HCT116 (cell line): ENCODE data around the gene MAN1A1. TPM values are rescaled to one million over a fixed set of nuclear protein-coding genes. Genes with fewer than 3 reads are reported as not detected.

Source experiments
- ATAC-seq: fragments of 200-7000 bp; cut with Tn5 transposase; 2 replicates; pipeline ENCODE4 v1.9.1; 2020; ENCODE audit warnings: mild to moderate bottlenecking, moderate library complexity
- BruUV-seq: library from RNA; stranded (reverse); fragments of 400-500 nt; replicated peaks from 2 replicates; lab custom pipeline; 2021; lab: Mats Ljungman, UMichigan
- CTCF ChIA-PET: fragments of 300-600 bp; sonication (Branson Sonifier 250); formaldehyde crosslinking; loops from one replicate; lab custom pipeline; 2021; ENCODE audit warnings: antibody characterized with exemption; lab: Charles Lee
- POLR2A ChIA-PET: fragments of 300-600, 350-600 bp; sonication (Branson Sonifier 250); formaldehyde crosslinking; loops from one replicate; lab custom pipeline; 2021; ENCODE audit warnings: antibody characterized with exemption; lab: Charles Lee
- RAD21 ChIA-PET, 2 experiments: fragments of 300-600 bp; sonication (Branson Sonifier 250); formaldehyde crosslinking; loops; one replicate each; lab custom pipeline; 2023; ENCODE audit warnings: low total read pairs in 2 of 2; ENCODE audit not compliant: uncharacterized antibody in 2 of 2, unreplicated experiment in 2 of 2, low non-redundant PET in 1 of 2; lab: Charles Lee
- DNase-seq: peaks from one replicate; pipeline ENCODE4 v3.0.0-alpha.2; 2010; ENCODE audit warnings: low read depth, low spot score
- H2AFZ ChIP-seq: fragments of 200-600 bp; shearing (Covaris generic), sonication (generic); 2 replicates; pipeline ENCODE4 v1.6.1; 2017; ENCODE audit warnings: low read depth, mixed run types, mixed read lengths, antibody characterized with exemption, low read length; ENCODE audit not compliant: poor library complexity, severe bottlenecking
- H3K27ac ChIP-seq: 2 replicates; pipeline ENCODE4 v1.5.1; 2012; ENCODE audit warnings: low read depth, low read length
- H3K27me3 ChIP-seq: fragments of 200-600 bp; sonication (generic); 2 replicates; pipeline ENCODE4 v1.6.1; 2016; ENCODE audit warnings: mixed run types, low read length, mixed read lengths; ENCODE audit not compliant: insufficient read depth
- H3K36me3 ChIP-seq, 2 experiments: fragments of 200-500 bp in 1 of 2; fragments of 200-600 bp in 1 of 2; sonication (Bioruptor generic) in 1 of 2; sonication (generic) in 1 of 2; 2 replicates each; pipeline versions ENCODE4 v1.5.1 to v1.6.1; 2014 to 2016; ENCODE audit warnings: low read length in 2 of 2, inconsistent platforms in 1 of 2, mixed read lengths in 1 of 2, mixed run types in 1 of 2; ENCODE audit not compliant: insufficient read depth in 2 of 2, control insufficient read depth in 1 of 2
- H3K4me1 ChIP-seq, 2 experiments: fragments of 200-600 bp in 1 of 2; sonication (generic) in 1 of 2; 2 replicates each; pipeline versions ENCODE4 v1.5.1 to v1.6.1; 2012 to 2017; ENCODE audit warnings: low read length in 2 of 2, inconsistent platforms in 1 of 2, mild to moderate bottlenecking in 1 of 2, mixed read lengths in 1 of 2, mixed run types in 1 of 2, moderate library complexity in 1 of 2; ENCODE audit not compliant: insufficient read depth in 2 of 2, control insufficient read depth in 1 of 2
- H3K4me2 ChIP-seq: fragments of 200-600 bp; sonication (generic); 2 replicates; pipeline ENCODE4 v1.6.1; 2017; ENCODE audit warnings: mixed run types, low read length, mixed read lengths
- H3K4me3 ChIP-seq, 2 experiments: fragments of 200-600 bp in 1 of 2; sonication (generic) in 1 of 2; replicated peaks in 1 of 2; 2 replicates each; pipeline ENCODE4 v1.5.1; 2011 to 2016; ENCODE audit warnings: low read length in 2 of 2, control low read depth in 1 of 2, low read depth in 1 of 2, mild to moderate bottlenecking in 1 of 2, mixed read lengths in 1 of 2, mixed run types in 1 of 2
- H3K79me2 ChIP-seq: fragments of 200-600 bp; sonication (generic); 2 replicates; pipeline ENCODE4 v1.6.1; 2017; ENCODE audit warnings: mild to moderate bottlenecking, mixed run types, low read length, moderate library complexity, mixed read lengths; ENCODE audit not compliant: insufficient read depth
- H3K9ac ChIP-seq: fragments of 200-600 bp; sonication (generic); 2 replicates; pipeline ENCODE4 v1.6.1; 2016; ENCODE audit warnings: low read length, mixed read lengths
- H3K9me2 ChIP-seq: fragments of 200-600 bp; sonication (generic), shearing (Covaris generic); 2 replicates; pipeline ENCODE4 v1.6.1; 2017; ENCODE audit warnings: mixed run types, mild to moderate bottlenecking, moderate library complexity; ENCODE audit not compliant: insufficient read depth
- H3K9me3 ChIP-seq, 2 experiments: fragments of 200-500 bp in 1 of 2; fragments of 200-600 bp in 1 of 2; sonication (Bioruptor generic) in 1 of 2; sonication (generic) in 1 of 2; 2 replicates each; pipeline ENCODE4 v1.6.1; 2014 to 2017; ENCODE audit warnings: low read length in 2 of 2, mixed read lengths in 2 of 2, inconsistent platforms in 1 of 2, low read depth in 1 of 2, mild to moderate bottlenecking in 1 of 2, mixed run types in 1 of 2, moderate library complexity in 1 of 2; ENCODE audit not compliant: control insufficient read depth in 1 of 2, insufficient read depth in 1 of 2
- H4K20me1 ChIP-seq: fragments of 200-600 bp; sonication (generic), shearing (Covaris generic); 2 replicates; pipeline ENCODE4 v1.6.1; 2017; ENCODE audit warnings: mixed run types, mild to moderate bottlenecking, moderate library complexity; ENCODE audit not compliant: insufficient read depth
- ATF3 ChIP-seq: IDR thresholded peaks from 2 replicates; pipeline ENCODE4 v1.6.1; 2012
- CBX3 ChIP-seq: IDR thresholded peaks from 2 replicates; pipeline ENCODE4 v1.6.1; 2012; ENCODE audit warnings: low read depth
- EGR1 ChIP-seq: IDR thresholded peaks from 2 replicates; pipeline ENCODE4 v1.6.1; 2012; ENCODE audit warnings: low read depth
- ELF1 ChIP-seq: IDR thresholded peaks from 2 replicates; pipeline ENCODE4 v1.6.1; 2012; ENCODE audit warnings: low read depth, borderline replicate concordance
- EZH2 ChIP-seq: fragments of 200-600 bp; sonication (generic); IDR thresholded peaks from 2 replicates; pipeline ENCODE4 v1.6.1; 2017; ENCODE audit warnings: antibody characterized with exemption, mixed run types
- FOSL1 ChIP-seq: IDR thresholded peaks from 2 replicates; pipeline ENCODE4 v1.6.1; 2012; ENCODE audit warnings: low read depth
- MAX ChIP-seq: IDR thresholded peaks from 2 replicates; pipeline ENCODE4 v1.6.1; 2012
- POLR2AphosphoS5 ChIP-seq: IDR thresholded peaks from 2 replicates; pipeline ENCODE4 v1.6.1; 2011; ENCODE audit warnings: mild to moderate bottlenecking, low read depth, low read length, moderate library complexity
- RAD21 ChIP-seq: IDR thresholded peaks from 2 replicates; pipeline ENCODE4 v1.6.1; 2012; ENCODE audit warnings: low read depth, mild to moderate bottlenecking
- REST ChIP-seq: IDR thresholded peaks from 2 replicates; pipeline ENCODE4 v1.6.1; 2012; ENCODE audit warnings: low read depth
- SIN3A ChIP-seq: IDR thresholded peaks from 2 replicates; pipeline ENCODE4 v1.6.1; 2012; ENCODE audit warnings: low read depth
- SP1 ChIP-seq: IDR thresholded peaks from 2 replicates; pipeline ENCODE4 v1.6.1; 2012; ENCODE audit warnings: low read depth
- SRF ChIP-seq: IDR thresholded peaks from 2 replicates; pipeline ENCODE4 v1.6.1; 2012; ENCODE audit warnings: low read depth
- TCF7L2 ChIP-seq: IDR thresholded peaks from 2 replicates; pipeline ENCODE4 v1.7.0; 2011; ENCODE audit warnings: borderline replicate concordance, inconsistent platforms; ENCODE audit not compliant: insufficient read depth, insufficient read length; ENCODE audit errors: extremely low read depth
- YY1 ChIP-seq: IDR thresholded peaks from 2 replicates; pipeline ENCODE4 v1.6.1; 2011; ENCODE audit warnings: low read length, low read depth, moderate library complexity, mild to moderate bottlenecking; ENCODE audit not compliant: insufficient replicate concordance; ENCODE audit errors: extremely low read depth
- ZBTB33 ChIP-seq: IDR thresholded peaks from 2 replicates; pipeline ENCODE4 v1.6.1; 2011; ENCODE audit warnings: mild to moderate bottlenecking, low read length, moderate library complexity; ENCODE audit not compliant: insufficient replicate concordance; ENCODE audit errors: extremely low read depth
- ZFX ChIP-seq: fragments of 450-650 bp; IDR thresholded peaks from 2 replicates; pipeline ENCODE4 v1.6.1; 2017
- ZNF274 ChIP-seq: fragments of 200-500 bp; sonication (Bioruptor generic); IDR thresholded peaks from 2 replicates; pipeline ENCODE4 v1.6.1; 2014; ENCODE audit warnings: mild to moderate bottlenecking, low read depth, low read length, inconsistent platforms
- intact Hi-C: fragments of 100-400 bp; cut with micrococcal nuclease; formaldehyde crosslinking; loops from 2 replicates; pipeline ENCODE4 v1.10.0; 2022
- total RNA-seq: library from RNA; stranded (reverse); gene quantifications from one replicate; pipeline ENCODE4 v1.2.1, GENCODE V29; 2021; ENCODE audit not compliant: unreplicated experiment

The MAN1A1 gene
- total RNA-seq, 1 experiment from 2014 or later: 46.0 TPM

GRCh38 chr6:119247504-119247903 lies 102.1 kb downstream of the MAN1A1 start (continued):
- TF ChIP-seq ZBTB33: no peak
- TF ChIP-seq, all 23 proteins: peak for 0

- H3K4me3 ChIP-seq: no peak overlapping the region
- no peak overlapping the region for H3K27ac ChIP-seq
- intact Hi-C loops: no loop called here
- no peaks in the 10 kb centered on the region for H4K20me1 ChIP-seq
- ChIA-PET RAD21 (no interaction called here), CTCF (no interaction called here), POLR2A (interaction anchor here (0.8 kb wide), 1 partner anchor 67 kb away, joined by 3 read pairs; no protein-coding TSS in a partner anchor)
- H3K9me2 ChIP-seq: no peaks in the 10 kb centered on the region
- H3K36me3 ChIP-seq: peaks cover 0 to 18% of the 10 kb centered on the region in 2 experiments; a peak in 1 of 4 replicates
- H3K9me3 ChIP-seq: no peaks in the 10 kb centered on the region
- DNase-seq (no peak), ATAC-seq (no peak)
- no peak overlapping the region for H2AFZ ChIP-seq
- H3K9ac ChIP-seq: no peak overlapping the region
- H3K4me2 ChIP-seq: no peak overlapping the region
- no peaks in the 10 kb centered on the region for H3K79me2 ChIP-seq
- H3K4me1 ChIP-seq: peaks cover 16 to 31% of the 10 kb centered on the region in 2 experiments
- no TSS peak for BruUV-seq
- no peaks in the 10 kb centered on the region for H3K27me3 ChIP-seq
- TF ChIP-seq SIN3A (no peak), TCF7L2 (no peak), FOSL1 (no peak), ZBTB33 (no peak), REST (no peak), ELF1 (no peak), EGR1 (no peak), EZH2 (no peak), SP1 (no peak), ZFX (no peak), ZNF274 (no peak), ATF3 (no peak), YY1 (no peak), CBX3 (no peak), POLR2AphosphoS5 (no peak), SRF (no peak), MAX (no peak), RAD21 (no peak)
These were observed 105.9 kb downstream of the MAN1A1 start for GRCh38 chr6:119243657-119244056.
